ENCODE results near the gene AP4E1.

- TF ChIP-seq SP1 (IDR thresholded peaks at IDR 0.05) (no peak), TARDBP (IDR thresholded peaks at IDR 0.05) (no peak)
These were observed 45.9 kb upstream of the AP4E1 start for GRCh38 chr15:50862553-50862952.
